ENCODE measurements around the gene MYO3A.
"Not testable (repeated sequence)": the region's sequence is repeated elsewhere in the genome, so short reads cannot be mapped to it uniquely, and the experiment has no call there.

Gene MYO3A

GRCh38 chr10:26095781-26096180, 161.8 kb downstream of the MYO3A start:
- no peak for DNase-seq

- not testable (repeated sequence) for DNase-seq
These were observed 163.5 kb downstream of the MYO3A start for GRCh38 chr10:26097549-26097948.

- DNase-seq, result no peak
These were observed 178.5 kb downstream of the MYO3A start for GRCh38 chr10:26112532-26112931.

GRCh38 chr10:26138613-26139012, 204.6 kb downstream of the MYO3A start:
- no peak for DNase-seq

- no peak for DNase-seq
These were observed 222.0 kb downstream of the MYO3A start for GRCh38 chr10:26156019-26156418.

GRCh38 chr10:26157734-26158133, 223.7 kb downstream of the MYO3A start:
- DNase-seq, result no peak

- DNase-seq, result no peak
These were observed 235.4 kb downstream of the MYO3A start for GRCh38 chr10:26169466-26169865.

GRCh38 chr10:26172131-26172530, 238.1 kb downstream of the MYO3A start:
- DNase-seq, result no peak

- DNase-seq, result no peak
These were observed 239.8 kb downstream of the MYO3A start for GRCh38 chr10:26173837-26174236.

GRCh38 chr10:26177341-26177740, 243.3 kb downstream of the MYO3A start:
- DNase-seq, result no peak

GRCh38 chr10:26194275-26194674, 260.2 kb downstream of the MYO3A start:
- DNase-seq, result no peak

GRCh38 chr10:26197248-26197647, 263.2 kb downstream of the MYO3A start:
- DNase-seq, result no peak

- no peak for DNase-seq
These were observed 264.1 kb downstream of the MYO3A start for GRCh38 chr10:26198119-26198518.

GRCh38 chr10:26199841-26200240, 265.8 kb downstream of the MYO3A start:
- no peak for DNase-seq

GRCh38 chr10:26205223-26205622, 271.2 kb downstream of the MYO3A start:
- no peak for DNase-seq

GRCh38 chr10:26211781-26212444, 277.9 kb downstream of the MYO3A start:
- no peak for DNase-seq

- no peak for DNase-seq
These were observed 278.5 kb downstream of the MYO3A start for GRCh38 chr10:26212511-26212910.

GRCh38 chr10:26213157-26213800, 279.2 kb downstream of the MYO3A start:
- no peak for DNase-seq

- no peak for DNase-seq
These were observed 280.0 kb downstream of the MYO3A start for GRCh38 chr10:26214004-26214403.

- DNase-seq, result no peak
These were observed 280.7 kb downstream of the MYO3A start for GRCh38 chr10:26214551-26215395.

- DNase-seq, result no peak
These were observed 281.4 kb downstream of the MYO3A start for GRCh38 chr10:26215396-26215934.

GRCh38 chr10:26215935-26216584, 282.0 kb downstream of the MYO3A start:
- DNase-seq, result no peak
